SK-N-SH (cell line): ENCODE data around the gene ARHGEF10L. TPM values are rescaled to one million over a fixed set of nuclear protein-coding genes. Genes with fewer than 3 reads are reported as not detected.

ENCODE experiments used
- CTCF ChIA-PET: fragments of 300-600, 350-600 bp; formaldehyde crosslinking; extraction: SDS; loops from one replicate; lab custom pipeline; 2021; lab: Yijun Ruan, JAX
- POLR2A ChIA-PET: fragments of 350-600 bp; sonication (Branson Sonifier 250); formaldehyde crosslinking; extraction: SDS; loops from one replicate; lab custom pipeline; 2020; ENCODE audit warnings: antibody characterized with exemption, inconsistent platforms; lab: Yijun Ruan, JAX
- DNase-seq: peaks from one replicate; pipeline ENCODE4 v3.0.0; 2012
- H2AFZ ChIP-seq: fragments of 200-600 bp; sonication (generic); 2 replicates; pipeline ENCODE4 v1.8.1; 2016; ENCODE audit warnings: antibody characterized with exemption, mild to moderate bottlenecking, low read depth
- H3F3A ChIP-seq: fragments of 200-600 bp; sonication (generic); replicated peaks from 2 replicates; pipeline ENCODE3; 2016; ENCODE audit warnings: antibody characterized with exemption, mild to moderate bottlenecking; ENCODE audit not compliant: insufficient read depth
- H3K27ac ChIP-seq, 2 experiments: fragments of 200-500 bp in 1 of 2; fragments of 200-600 bp in 1 of 2; sonication (Bioruptor generic) in 1 of 2; sonication (generic), shearing (Covaris generic) in 1 of 2; 2 replicates each; pipeline versions ENCODE4 v1.5.1 to v1.6.1; 2014 to 2016; ENCODE audit warnings: low read depth in 2 of 2, inconsistent platforms in 1 of 2, low read length in 1 of 2, mild to moderate bottlenecking in 1 of 2, mixed read lengths in 1 of 2
- H3K27me3 ChIP-seq: fragments of 200-600 bp; sonication (generic), shearing (Covaris generic); 2 replicates; pipeline ENCODE4 v1.6.1; 2016; ENCODE audit warnings: mixed run types; ENCODE audit not compliant: insufficient read depth
- H3K36me3 ChIP-seq, 2 experiments: fragments of 200-500 bp in 1 of 2; fragments of 200-600 bp in 1 of 2; sonication (Bioruptor generic) in 1 of 2; sonication (generic) in 1 of 2; replicated peaks in 1 of 2; 2 replicates each; pipeline versions ENCODE3 to v1.5.1; 2014 to 2016; ENCODE audit warnings: low read length in 1 of 2, mild to moderate bottlenecking in 1 of 2; ENCODE audit not compliant: insufficient read depth in 2 of 2, control insufficient read depth in 1 of 2
- H3K4me1 ChIP-seq, 2 experiments: fragments of 200-500 bp in 1 of 2; fragments of 200-600 bp in 1 of 2; sonication (Bioruptor generic) in 1 of 2; sonication (generic), shearing (Covaris generic) in 1 of 2; 2 replicates each; pipeline versions ENCODE4 v1.5.1 to v1.6.1; 2014 to 2016; ENCODE audit warnings: low read depth in 1 of 2, low read length in 1 of 2, mixed run types in 1 of 2; ENCODE audit not compliant: insufficient read depth in 2 of 2, control insufficient read depth in 1 of 2
- H3K4me2 ChIP-seq: fragments of 200-600 bp; sonication (generic), shearing (Covaris generic); 2 replicates; pipeline ENCODE4 v1.6.1; 2017; ENCODE audit warnings: mixed run types
- H3K4me3 ChIP-seq, 2 experiments: fragments of 200-500 bp in 1 of 2; fragments of 200-600 bp in 1 of 2; sonication (Bioruptor generic) in 1 of 2; sonication (generic), shearing (Covaris generic) in 1 of 2; 2 replicates each; pipeline versions ENCODE4 v1.5.1 to v1.8.1; 2014 to 2016; ENCODE audit warnings: low read depth in 2 of 2, inconsistent platforms in 1 of 2, low read length in 1 of 2, mild to moderate bottlenecking in 1 of 2, mixed read lengths in 1 of 2, moderate library complexity in 1 of 2
- H3K79me2 ChIP-seq: fragments of 200-600 bp; sonication (generic); 2 replicates; pipeline ENCODE4 v1.8.1; 2017; ENCODE audit warnings: mild to moderate bottlenecking; ENCODE audit not compliant: insufficient read depth
- H3K9ac ChIP-seq: fragments of 200-600 bp; sonication (generic); 2 replicates; pipeline ENCODE4 v1.6.1; 2017; ENCODE audit warnings: mixed run types
- H3K9me2 ChIP-seq: fragments of 200-600 bp; sonication (generic); 2 replicates; pipeline ENCODE4 v1.6.1; 2017; ENCODE audit warnings: mixed run types
- H3K9me3 ChIP-seq: fragments of 200-600 bp; sonication (generic); 2 replicates; pipeline ENCODE4 v1.6.1; 2017; ENCODE audit warnings: mixed run types, mild to moderate bottlenecking, moderate library complexity
- H4K20me1 ChIP-seq: fragments of 200-600 bp; sonication (generic); 2 replicates; pipeline ENCODE4 v1.6.1; 2017; ENCODE audit warnings: mild to moderate bottlenecking, mixed run types; ENCODE audit not compliant: insufficient read depth
- EZH2phosphoT487 ChIP-seq: fragments of 200-600 bp; sonication (generic); IDR thresholded peaks from 2 replicates; pipeline ENCODE4 v1.6.1; 2017; ENCODE audit warnings: low read depth, mixed run types, mild to moderate bottlenecking, antibody characterized with exemption, moderate library complexity, borderline replicate concordance
- MEF2A ChIP-seq: IDR thresholded peaks from 2 replicates; pipeline ENCODE4 v1.4.0; 2012; ENCODE audit warnings: low read depth, borderline replicate concordance
- MXI1 ChIP-seq: IDR thresholded peaks from 2 replicates; pipeline ENCODE4 v1.6.1; 2012; ENCODE audit warnings: mild to moderate bottlenecking, low read depth, low read length, improper control_type of control experiment
- POLR2AphosphoS5 ChIP-seq: IDR thresholded peaks from 2 replicates; pipeline ENCODE4 v1.6.1; 2012; ENCODE audit warnings: low read depth, low read length
- RCOR1 ChIP-seq: fragments of 150-350 bp; IDR thresholded peaks from 2 replicates; pipeline ENCODE4 v1.6.1; 2017; ENCODE audit warnings: antibody characterized with exemption, low read length
- SMC3 ChIP-seq: IDR thresholded peaks from 2 replicates; pipeline ENCODE4 v1.6.1; 2012; ENCODE audit warnings: low read depth, low read length, improper control_type of control experiment
- TEAD4 ChIP-seq: IDR thresholded peaks from 2 replicates; pipeline ENCODE4 v1.4.0; 2012; ENCODE audit warnings: mild to moderate bottlenecking, borderline replicate concordance; ENCODE audit not compliant: insufficient read depth
- WGBS: methylation state at CpG from one replicate; pipeline ENCODE4 v1.1.6; 2017; ENCODE audit warnings: low lambda C conversion rate; 5-methylcytosine and 5-hydroxymethylcytosine counted together
- polyA plus RNA-seq, 3 experiments: library from polyadenylated mRNA; depleted of rRNA; stranded (reverse); fragments of >200 nt; gene quantifications; 2 replicates each; pipeline ENCODE4 v1.2.3, GENCODE V29; 2012
- TF ChIP-seq, protein P1 (sequence below): IDR thresholded peaks from 2 replicates; pipeline ENCODE4 v1.4.0; 2012; ENCODE audit warnings: low read depth, borderline replicate concordance
- TF ChIP-seq, protein P2 (sequence below): IDR thresholded peaks from 2 replicates; pipeline ENCODE4 v1.4.0; 2012; ENCODE audit warnings: low read depth, borderline replicate concordance

The ARHGEF10L gene
- polyA plus RNA-seq, 1 of the 3 experiments (the other 2 are of a cell fraction) = 12.5 TPM

DNA sequence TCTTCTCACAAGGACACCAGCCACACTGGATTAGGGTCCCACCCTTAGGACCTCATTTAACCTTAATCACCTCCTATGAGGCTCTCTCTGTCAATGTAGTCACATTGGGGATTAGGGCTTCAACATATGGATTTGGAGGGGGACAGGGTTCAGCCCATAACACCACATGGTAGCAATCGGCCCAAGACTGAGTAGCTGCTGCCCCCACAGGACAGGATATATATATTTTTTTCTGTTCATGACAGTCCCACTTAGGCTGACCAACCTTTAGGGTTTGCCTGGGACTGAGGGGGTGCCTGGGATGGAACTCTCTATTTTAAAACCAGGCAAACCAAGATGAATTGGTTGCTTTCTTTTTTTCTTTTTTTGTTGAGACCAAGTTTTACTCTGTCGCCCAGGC, 207.4 kb downstream of the ARHGEF10L start:
- DNase-seq = no peak
- H3F3A ChIP-seq = no peaks in the 10 kb centered on the region
- H3K79me2 ChIP-seq = no peaks in the 10 kb centered on the region
- H3K4me2 ChIP-seq = no peak overlapping the region
- POLR2A ChIA-PET = no interaction called here
- CTCF ChIA-PET = no interaction called here
- WGBS = 69% methylated on average over 2 of the region's 2 CpGs
- peaks cover 0 to 32% of the 10 kb centered on the region in 2 experiments; a peak in 1 of 4 replicates for H3K4me1 ChIP-seq
- H3K9me2 ChIP-seq = no peaks in the 10 kb centered on the region
- H3K27me3 ChIP-seq = no peaks in the 10 kb centered on the region
- no peak overlapping the region for H3K4me3 ChIP-seq
- H3K9ac ChIP-seq = no peak overlapping the region
- no peaks in the 10 kb centered on the region for H4K20me1 ChIP-seq
- H3K36me3 ChIP-seq = no peaks in the 10 kb centered on the region
- TF ChIP-seq POLR2AphosphoS5 (no peak), MXI1 (no peak), EZH2phosphoT487 (no peak), RCOR1 (no peak), MEF2A (no peak), TEAD4 (no peak), SMC3 (no peak)
- TF ChIP-seq, protein P1, sequence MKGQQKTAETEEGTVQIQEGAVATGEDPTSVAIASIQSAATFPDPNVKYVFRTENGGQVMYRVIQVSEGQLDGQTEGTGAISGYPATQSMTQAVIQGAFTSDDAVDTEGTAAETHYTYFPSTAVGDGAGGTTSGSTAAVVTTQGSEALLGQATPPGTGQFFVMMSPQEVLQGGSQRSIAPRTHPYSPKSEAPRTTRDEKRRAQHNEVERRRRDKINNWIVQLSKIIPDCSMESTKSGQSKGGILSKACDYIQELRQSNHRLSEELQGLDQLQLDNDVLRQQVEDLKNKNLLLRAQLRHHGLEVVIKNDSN = no peak
- TF ChIP-seq, protein P2, sequence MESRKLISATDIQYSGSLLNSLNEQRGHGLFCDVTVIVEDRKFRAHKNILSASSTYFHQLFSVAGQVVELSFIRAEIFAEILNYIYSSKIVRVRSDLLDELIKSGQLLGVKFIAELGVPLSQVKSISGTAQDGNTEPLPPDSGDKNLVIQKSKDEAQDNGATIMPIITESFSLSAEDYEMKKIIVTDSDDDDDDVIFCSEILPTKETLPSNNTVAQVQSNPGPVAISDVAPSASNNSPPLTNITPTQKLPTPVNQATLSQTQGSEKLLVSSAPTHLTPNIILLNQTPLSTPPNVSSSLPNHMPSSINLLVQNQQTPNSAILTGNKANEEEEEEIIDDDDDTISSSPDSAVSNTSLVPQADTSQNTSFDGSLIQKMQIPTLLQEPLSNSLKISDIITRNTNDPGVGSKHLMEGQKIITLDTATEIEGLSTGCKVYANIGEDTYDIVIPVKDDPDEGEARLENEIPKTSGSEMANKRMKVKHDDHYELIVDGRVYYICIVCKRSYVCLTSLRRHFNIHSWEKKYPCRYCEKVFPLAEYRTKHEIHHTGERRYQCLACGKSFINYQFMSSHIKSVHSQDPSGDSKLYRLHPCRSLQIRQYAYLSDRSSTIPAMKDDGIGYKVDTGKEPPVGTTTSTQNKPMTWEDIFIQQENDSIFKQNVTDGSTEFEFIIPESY = no peak
- no peaks in the 10 kb centered on the region for H3K9me3 ChIP-seq
- H3K27ac ChIP-seq = no peak overlapping the region
- no peak overlapping the region for H2AFZ ChIP-seq

Other genes with a start within 250 kb of the ARHGEF10L start
- not detected in 2 replicates for gene PADI4, start 231.5 kb upstream of the ARHGEF10L start, polyA plus RNA-seq (2012; rRNA removed)
- gene PADI6, start 167.5 kb upstream of the ARHGEF10L start, polyA plus RNA-seq (2012; rRNA removed) = not detected in 2 replicates
- 48.2 and 53.8 TPM in 2 replicates for gene RCC2, start 100.0 kb upstream of the ARHGEF10L start, polyA plus RNA-seq (2012; rRNA removed)
- 0.05 TPM in 1 of 2 replicates, not detected in the other for gene ACTL8, start 215.6 kb downstream of the ARHGEF10L start, polyA plus RNA-seq (2012; rRNA removed)